Left lung (tissue), 10 donors: Measurements from ENCODE around the gene CIZ1. TPM values are rescaled to one million over a fixed set of nuclear protein-coding genes. Genes with fewer than 3 reads are reported as not detected.

ENCODE experiments used
- ATAC-seq: fragments of 200-7000 bp; cut with Tn5 transposase; one replicate; pipeline ENCODE4 v1.9.1; 2020; ENCODE audit warnings: moderate library complexity
- DNase-seq, 4 donors: peaks; one replicate each; pipeline ENCODE4 v3.0.0-alpha.2; 2013 to 2020
- H3K27ac ChIP-seq, 2 donors: fragments of 200-600 bp; sonication (generic) in 1 of 2; one replicate each; pipeline versions ENCODE4 v1.5.0 to v1.8.0; 2020 to 2021
- H3K27me3 ChIP-seq, 2 donors: fragments of 200-600 bp; sonication (generic) in 1 of 2; one replicate each; pipeline versions ENCODE4 v1.5.0 to v1.8.0; 2020 to 2021
- H3K36me3 ChIP-seq, 2 donors: fragments of 200-600 bp; sonication (generic) in 1 of 2; one replicate each; pipeline versions ENCODE4 v1.5.0 to v1.8.0; 2020 to 2021
- H3K4me1 ChIP-seq, 2 donors: fragments of 200-600 bp; one replicate each; pipeline ENCODE4 v1.8.0; 2021
- H3K4me3 ChIP-seq, 2 donors: fragments of 200-600 bp; sonication (generic) in 1 of 2; one replicate each; pipeline versions ENCODE4 v1.5.0 to v1.8.0; 2020 to 2021; ENCODE audit warnings: mild to moderate bottlenecking in 1 of 2
- H3K9me3 ChIP-seq, 2 donors: fragments of 200-600 bp; sonication (generic) in 1 of 2; one replicate each; pipeline versions ENCODE4 v1.5.0 to v1.8.0; 2020 to 2021
- CTCF ChIP-seq, 2 donors: fragments of 200-600 bp; sonication (generic) in 1 of 2; IDR thresholded peaks; one replicate each; pipeline versions ENCODE4 v1.5.0 to v1.8.0; 2021; ENCODE audit warnings: antibody characterized with exemption in 2 of 2
- intact Hi-C, 2 donors: fragments of 100-400 bp; cut with DNase I; formaldehyde crosslinking; loops; one replicate each; pipeline versions ENCODE4 v1.11.2 to v1.14.2; 2022
- polyA plus RNA-seq, 6 donors: library from polyadenylated mRNA; unstranded; fragments of 120-200 nt; gene quantifications; one replicate each; pipeline ENCODE4 v1.2.1, GENCODE V29; 2013; ENCODE audit not compliant: insufficient read length in 6 of 6
- total RNA-seq, 2 donors: library from RNA; stranded (reverse); fragmentation: NEBNext Ultra II Directional; extraction: Animal tissue kit (Norgen Biotek cat#: 25700); gene quantifications; one replicate each; pipeline ENCODE4 v1.2.1, GENCODE V29; 2021
- donor health status: DM: no; HTN: yes; CAD: no.
- donor health status: DM: no; HTN: no; CAD: no.

Gene CIZ1
- total and polyA plus RNA-seq, 8 donors: 102 to 163 (median 143) TPM

GRCh38 chr9:128118971-128119665 lies 72.3 kb downstream of the CIZ1 start:
- no peak for ATAC-seq
- peaks cover 4 to 18% of the 10 kb centered on the region in 2 donors for H3K4me1 ChIP-seq
- TF ChIP-seq CTCF (IDR thresholded peaks at IDR 0.05): no peak
- no peaks in the 10 kb centered on the region for H3K27me3 ChIP-seq
- intact Hi-C loops: loop anchor here in 1 of 2 donors (10.0 kb wide), 1 partner anchor 174 kb away; no protein-coding TSS in a partner anchor
- no peak overlapping the region for H3K4me3 ChIP-seq
- peaks cover 0 to 54% of the 10 kb centered on the region in 2 donors for H3K36me3 ChIP-seq
- H3K27ac ChIP-seq: no peak overlapping the region
- H3K9me3 ChIP-seq: no peaks in the 10 kb centered on the region
- DNase-seq: peak in 2 of 4 donors; percentile 27 to 47

GRCh38 chr9:128118472-128118857 lies 72.9 kb downstream of the CIZ1 start:
- H3K27me3 ChIP-seq: no peaks in the 10 kb centered on the region
- intact Hi-C loops: loop anchor here in 1 of 2 donors (10.0 kb wide), 1 partner anchor 174 kb away; no protein-coding TSS in a partner anchor
- H3K4me3 ChIP-seq: no peak overlapping the region
- H3K36me3 ChIP-seq: peaks cover 0 to 52% of the 10 kb centered on the region in 2 donors
- ATAC-seq (no peak), DNase-seq (peak in 1 of 4 donors; percentile 1)
- no peak overlapping the region for H3K27ac ChIP-seq
- no peaks in the 10 kb centered on the region for H3K9me3 ChIP-seq
- peaks cover 4 to 18% of the 10 kb centered on the region in 2 donors for H3K4me1 ChIP-seq
- TF ChIP-seq CTCF (IDR thresholded peaks at IDR 0.05): no peak

- Histone ChIP-seq H3K27ac (no peak overlapping the region), H3K4me1 (peaks cover 4 to 18% of the 10 kb centered on the region in 2 donors), H3K9me3 (no peaks in the 10 kb centered on the region), H3K36me3 (peaks cover 0 to 46% of the 10 kb centered on the region in 2 donors), H3K4me3 (no peak overlapping the region), H3K27me3 (no peaks in the 10 kb centered on the region)
- peak; percentile 100 for TF ChIP-seq CTCF (IDR thresholded peaks at IDR 0.05)
- DNase-seq: peak; percentile 88 to 99 (median 93)
- peak; percentile 95 for ATAC-seq
- intact Hi-C loops: loop anchor here in 1 of 2 donors (10.0 kb wide), 1 partner anchor 173 kb away; no protein-coding TSS in a partner anchor
Measured at GRCh38 chr9:128117613-128118471, 73.5 kb downstream of the CIZ1 start.

GRCh38 chr9:128116104-128117083 lies 75.0 kb downstream of the CIZ1 start:
- no peak overlapping the region for H3K4me3 ChIP-seq
- intact Hi-C loops: loop anchor here in 1 of 2 donors (10.0 kb wide), 1 partner anchor 172 kb away; no protein-coding TSS in a partner anchor
- peaks cover 0 to 31% of the 10 kb centered on the region in 2 donors for H3K36me3 ChIP-seq
- ATAC-seq: no peak
- H3K27ac ChIP-seq: no peak overlapping the region
- peaks cover 4 to 18% of the 10 kb centered on the region in 2 donors for H3K4me1 ChIP-seq
- peak in 2 of 4 donors; percentile 24 to 60 for DNase-seq
- no peak for TF ChIP-seq CTCF (IDR thresholded peaks at IDR 0.05)
- no peaks in the 10 kb centered on the region for H3K9me3 ChIP-seq
- no peaks in the 10 kb centered on the region for H3K27me3 ChIP-seq

Other genes with a start within 250 kb of the CIZ1 start
- gene EEIG1, start 210.6 kb downstream of the CIZ1 start, total RNA-seq: 10 to 100 TPM; 60.7 to 67.3 TPM
- gene EEIG1, start 210.6 kb downstream of the CIZ1 start, polyA plus RNA-seq: 10 to 100 TPM; 28.2 to 40.7 (median 35.7) TPM
- gene NAIF1, start 124.3 kb downstream of the CIZ1 start, total RNA-seq: 1 to 10 TPM; 7.7 to 8.0 TPM
- gene NAIF1, start 124.3 kb downstream of the CIZ1 start, polyA plus RNA-seq: 10 to 100 TPM in 3 of 6 donors, 1 to 10 TPM in 3; 8.2 to 11.5 (median 9.9) TPM
- gene SLC25A25, start 123.3 kb downstream of the CIZ1 start, total RNA-seq: 10 to 100 TPM; 19.5 to 21.0 TPM
- 10 to 100 TPM in 5 of 6 donors, 1 to 10 TPM in 1; 9.8 to 16.3 (median 13.6) TPM for gene SLC25A25, start 123.3 kb downstream of the CIZ1 start, polyA plus RNA-seq
- 10 to 100 TPM; 34.8 to 56.9 TPM for gene PTGES2, start 63.8 kb downstream of the CIZ1 start, total RNA-seq
- gene PTGES2, start 63.8 kb downstream of the CIZ1 start, polyA plus RNA-seq: 10 to 100 TPM; 25.8 to 45.6 (median 35.9) TPM
- gene LCN2, start 42.1 kb downstream of the CIZ1 start, total RNA-seq: 100 to 1,000 TPM in 1 of 2 donors, 10 to 100 TPM in 1; 37.7 to 155 TPM
- gene LCN2, start 42.1 kb downstream of the CIZ1 start, polyA plus RNA-seq: 1 to 10 TPM; 1.3 to 3.1 (median 1.8) TPM
- 10 to 100 TPM; 38.4 to 66.0 TPM for gene BBLN, start 31.3 kb downstream of the CIZ1 start, total RNA-seq
- 10 to 100 TPM; 27.1 to 44.3 (median 36.3) TPM for gene BBLN, start 31.3 kb downstream of the CIZ1 start, polyA plus RNA-seq
- gene DNM1, start 11.8 kb upstream of the CIZ1 start, total RNA-seq: 10 to 100 TPM in 1 of 2 donors, 1 to 10 TPM in 1; 9.0 to 17.2 TPM
- 10 to 100 TPM; 60.6 to 90.0 (median 65.3) TPM for gene DNM1, start 11.8 kb upstream of the CIZ1 start, polyA plus RNA-seq
- 100 to 1,000 TPM; 108 to 126 TPM for gene GOLGA2, start 84.4 kb upstream of the CIZ1 start, total RNA-seq
- 100 to 1,000 TPM in 5 of 6 donors, 10 to 100 TPM in 1; 97.2 to 163 (median 117) TPM for gene GOLGA2, start 84.4 kb upstream of the CIZ1 start, polyA plus RNA-seq
- gene SWI5, start 84.7 kb upstream of the CIZ1 start, total RNA-seq: 10 to 100 TPM; 16.2 to 25.6 TPM
- 10 to 100 TPM; 29.9 to 36.9 (median 32.5) TPM for gene SWI5, start 84.7 kb upstream of the CIZ1 start, polyA plus RNA-seq
- gene TRUB2, start 130.9 kb upstream of the CIZ1 start, total RNA-seq: 10 to 100 TPM; 23.0 to 23.7 TPM
- 10 to 100 TPM; 31.8 to 34.6 (median 32.7) TPM for gene TRUB2, start 130.9 kb upstream of the CIZ1 start, polyA plus RNA-seq
- gene COQ4, start 131.3 kb upstream of the CIZ1 start, total RNA-seq: 10 to 100 TPM; 35.5 to 36.2 TPM
- 10 to 100 TPM; 50.6 to 77.1 (median 65.7) TPM for gene COQ4, start 131.3 kb upstream of the CIZ1 start, polyA plus RNA-seq
- gene SLC27A4, start 149.0 kb upstream of the CIZ1 start, total RNA-seq: 10 to 100 TPM; 32.7 to 33.7 TPM
- gene SLC27A4, start 149.0 kb upstream of the CIZ1 start, polyA plus RNA-seq: 10 to 100 TPM in 4 of 6 donors, 1 to 10 TPM in 2; 7.6 to 15.9 (median 11.2) TPM
- 10 to 100 TPM; 56.4 to 59.9 TPM for gene URM1, start 179.8 kb upstream of the CIZ1 start, total RNA-seq
- gene URM1, start 179.8 kb upstream of the CIZ1 start, polyA plus RNA-seq: 10 to 100 TPM; 55.1 to 66.8 (median 62.3) TPM
- 10 to 100 TPM; 35.8 to 79.0 TPM for gene CERCAM, start 229.3 kb upstream of the CIZ1 start, total RNA-seq
- gene CERCAM, start 229.3 kb upstream of the CIZ1 start, polyA plus RNA-seq: 10 to 100 TPM; 43.2 to 54.9 (median 46.7) TPM